ENCODE measurements around the gene POU6F2.

POU6F2 gene

DNA sequence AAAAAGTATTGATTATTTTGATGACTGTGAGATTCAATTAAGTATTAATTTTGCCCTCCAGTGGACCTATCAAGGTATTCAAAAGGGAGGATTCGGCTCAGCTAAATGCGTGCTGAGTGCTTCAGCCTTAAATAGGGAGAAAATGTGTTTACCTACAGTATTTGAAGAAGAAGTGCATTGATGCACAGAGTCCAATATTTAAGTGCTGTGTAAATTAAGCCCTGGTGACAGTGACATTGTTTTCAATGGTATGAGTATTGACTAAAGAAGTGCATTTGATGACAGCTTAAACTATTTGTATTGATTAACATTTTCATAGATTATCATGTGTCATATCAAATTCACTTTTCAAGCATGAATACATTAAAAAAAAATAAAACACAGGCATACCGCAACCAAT, 106.6 kb downstream of the POU6F2 start:
- Histone ChIP-seq H3K9me3 (ENCODE audit: control insufficient read depth, low read length) (no peaks in the 10 kb centered on the region), H3K36me3 (ENCODE audit: control insufficient read depth, insufficient read depth, low read length) (no peaks in the 10 kb centered on the region), H3K27ac (ENCODE audit: insufficient read depth, low read depth, low read length, poor library complexity, severe bottlenecking) (no peak overlapping the region), H3K4me1 (ENCODE audit: control insufficient read depth, insufficient read depth, low read length) (peaks cover 10% of the 10 kb centered on the region), H3K27me3 (ENCODE audit: control insufficient read depth, insufficient read depth, low read length, poor library complexity, severe bottlenecking) (no peaks in the 10 kb centered on the region), H3K4me3 (ENCODE audit: insufficient read depth, low read depth, low read length) (no peak overlapping the region)
- 91 to 94% methylated on average over 3 of the region's 3 CpGs for WGBS, 2 experiments

- Histone ChIP-seq H3K4me1 (ENCODE audit: control insufficient read depth, insufficient read depth, low read length) (peaks cover 18% of the 10 kb centered on the region), H3K27ac (ENCODE audit: insufficient read depth, low read depth, low read length, poor library complexity, severe bottlenecking) (peak overlapping the region; percentile 58), H3K9me3 (ENCODE audit: control insufficient read depth, low read length) (no peaks in the 10 kb centered on the region), H3K36me3 (ENCODE audit: control insufficient read depth, insufficient read depth, low read length) (no peaks in the 10 kb centered on the region), H3K27me3 (ENCODE audit: control insufficient read depth, insufficient read depth, low read length, poor library complexity, severe bottlenecking) (no peaks in the 10 kb centered on the region), H3K4me3 (ENCODE audit: insufficient read depth, low read depth, low read length) (peak overlapping the region; percentile 15)
- 4 to 8% methylated on average over 3 to 4 of the region's 5 CpGs for WGBS, 2 experiments
These were observed 107.5 kb downstream of the POU6F2 start for GRCh38 chr7:39085189-39085588.

- H3K27me3 ChIP-seq (ENCODE audit: control insufficient read depth, insufficient read depth, low read length, poor library complexity, severe bottlenecking): no peaks in the 10 kb centered on the region
- peak overlapping the region; percentile 15 for H3K4me3 ChIP-seq (ENCODE audit: insufficient read depth, low read depth, low read length)
- whole genome bisulfite sequencing, 2 experiments: 11 to 16% methylated on average over 11 of the region's 11 CpGs
- H3K27ac ChIP-seq (ENCODE audit: insufficient read depth, low read depth, low read length, poor library complexity, severe bottlenecking): peak overlapping the region; percentile 58
- H3K36me3 ChIP-seq (ENCODE audit: control insufficient read depth, insufficient read depth, low read length): no peaks in the 10 kb centered on the region
- no peaks in the 10 kb centered on the region for H3K9me3 ChIP-seq (ENCODE audit: control insufficient read depth, low read length)
- H3K4me1 ChIP-seq (ENCODE audit: control insufficient read depth, insufficient read depth, low read length): peaks cover 20% of the 10 kb centered on the region
These were observed 107.9 kb downstream of the POU6F2 start for GRCh38 chr7:39085590-39086049.

DNA sequence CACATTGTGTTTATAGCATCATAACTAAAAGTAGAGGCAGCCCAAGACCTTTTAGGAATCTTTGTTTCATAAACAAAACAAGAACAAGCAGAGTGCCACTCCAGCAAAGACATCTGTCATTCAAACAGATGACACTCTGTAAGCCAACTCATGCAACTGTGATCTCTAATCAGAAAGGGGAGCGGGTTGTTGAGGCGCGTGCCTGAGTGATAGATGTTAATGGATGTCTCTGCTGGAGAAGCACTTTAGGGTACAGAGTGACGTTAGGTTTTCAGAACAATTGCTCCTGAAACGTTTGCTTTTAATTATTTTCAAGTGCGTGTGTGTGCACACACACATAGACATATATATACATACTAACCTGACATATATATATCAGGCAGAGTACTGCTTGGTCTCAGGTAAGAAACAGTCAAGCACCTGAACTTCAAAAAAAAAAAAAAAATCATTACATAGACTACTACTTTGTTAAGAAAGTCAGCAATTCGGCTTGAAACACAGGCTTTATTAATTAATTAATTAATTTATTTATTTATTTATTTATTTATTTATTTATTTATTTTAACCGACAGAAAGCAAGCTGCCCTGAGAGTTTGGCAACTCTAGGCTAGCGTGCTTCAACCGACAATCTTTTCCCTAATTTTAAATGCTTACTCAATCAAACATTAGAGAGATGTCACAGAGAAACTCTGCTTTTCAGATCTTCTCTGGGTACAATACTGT, 109.1 kb downstream of the POU6F2 start:
- Histone ChIP-seq H3K4me3 (ENCODE audit: insufficient read depth, low read depth, low read length) (no peak overlapping the region), H3K9me3 (ENCODE audit: control insufficient read depth, low read length) (no peaks in the 10 kb centered on the region), H3K4me1 (ENCODE audit: control insufficient read depth, insufficient read depth, low read length) (peaks cover 20% of the 10 kb centered on the region), H3K36me3 (ENCODE audit: control insufficient read depth, insufficient read depth, low read length) (no peaks in the 10 kb centered on the region), H3K27ac (ENCODE audit: insufficient read depth, low read depth, low read length, poor library complexity, severe bottlenecking) (no peak overlapping the region), H3K27me3 (ENCODE audit: control insufficient read depth, insufficient read depth, low read length, poor library complexity, severe bottlenecking) (no peaks in the 10 kb centered on the region)
- 73 to 85% methylated on average over 9 of the region's 10 CpGs for WGBS, 2 experiments

DNA sequence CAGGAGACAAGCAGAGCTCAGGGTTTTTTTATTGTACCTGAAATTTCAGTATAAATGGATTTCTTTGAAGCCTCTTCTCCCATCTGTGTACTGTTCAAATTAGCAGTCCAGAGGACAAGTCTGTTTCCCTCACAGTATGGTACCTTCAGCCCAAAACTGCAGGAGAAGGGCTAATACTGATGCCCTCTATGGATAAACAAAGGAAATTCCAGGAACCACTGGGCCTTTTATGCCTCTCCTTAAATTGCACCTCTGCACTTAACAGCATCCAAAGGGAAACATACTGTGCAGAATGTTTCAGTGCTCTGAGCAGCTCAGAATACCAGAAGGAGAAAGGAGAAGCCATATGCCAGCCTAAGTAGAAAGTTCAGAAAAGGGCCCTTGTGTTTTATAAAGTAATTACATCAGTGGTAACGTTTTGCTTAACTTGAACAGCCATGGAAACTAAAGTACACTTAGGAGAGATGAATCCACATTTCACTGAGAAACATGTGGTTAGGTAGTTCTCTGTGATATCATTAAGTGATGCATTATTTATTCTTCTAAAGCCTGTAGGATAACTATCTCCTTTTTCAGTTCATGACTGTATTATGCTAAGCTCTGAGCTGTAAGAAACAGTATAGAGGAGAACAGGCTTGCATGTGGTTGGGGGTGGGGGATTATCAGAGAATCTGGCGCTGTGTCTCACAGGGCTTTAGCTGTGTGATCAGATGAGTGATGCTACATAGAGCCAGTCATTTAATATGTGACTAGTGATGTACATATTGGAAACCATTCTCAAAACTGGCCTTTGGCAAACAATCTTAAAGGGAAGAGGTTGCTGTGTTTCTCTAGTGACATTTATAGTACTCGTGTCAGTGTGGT, 111.3 kb downstream of the POU6F2 start:
- no peaks in the 10 kb centered on the region for H3K36me3 ChIP-seq (ENCODE audit: control insufficient read depth, insufficient read depth, low read length)
- H3K27ac ChIP-seq (ENCODE audit: insufficient read depth, low read depth, low read length, poor library complexity, severe bottlenecking): no peak overlapping the region
- H3K27me3 ChIP-seq (ENCODE audit: control insufficient read depth, insufficient read depth, low read length, poor library complexity, severe bottlenecking): no peaks in the 10 kb centered on the region
- H3K4me3 ChIP-seq (ENCODE audit: insufficient read depth, low read depth, low read length): no peak overlapping the region
- H3K9me3 ChIP-seq (ENCODE audit: control insufficient read depth, low read length): no peaks in the 10 kb centered on the region
- WGBS, 2 experiments: 81 to 84% methylated on average over 3 of the region's 3 CpGs
- peaks cover 20% of the 10 kb centered on the region for H3K4me1 ChIP-seq (ENCODE audit: control insufficient read depth, insufficient read depth, low read length)

DNA sequence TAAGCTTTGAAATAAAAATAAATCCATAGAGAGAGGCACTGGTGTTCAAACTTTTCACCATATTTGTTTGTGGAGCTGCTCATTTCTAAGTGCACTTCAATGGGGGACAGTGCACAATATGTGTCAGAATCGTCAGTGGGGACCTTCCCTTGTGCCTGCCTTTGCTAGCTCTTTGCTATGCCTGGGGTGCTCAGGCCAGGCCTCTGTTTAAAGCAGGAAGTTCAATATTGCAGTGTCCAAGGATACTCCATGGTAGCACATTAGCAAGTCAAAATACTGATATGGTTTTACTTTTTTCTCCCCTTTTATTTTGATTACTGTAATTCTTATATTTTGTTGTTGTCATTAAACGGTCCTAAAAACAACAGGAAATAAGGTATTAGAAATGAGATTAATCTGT, 113.4 kb downstream of the POU6F2 start:
- Histone ChIP-seq H3K27ac (ENCODE audit: insufficient read depth, low read depth, low read length, poor library complexity, severe bottlenecking) (no peak overlapping the region), H3K27me3 (ENCODE audit: control insufficient read depth, insufficient read depth, low read length, poor library complexity, severe bottlenecking) (no peaks in the 10 kb centered on the region), H3K4me3 (ENCODE audit: insufficient read depth, low read depth, low read length) (no peak overlapping the region), H3K4me1 (ENCODE audit: control insufficient read depth, insufficient read depth, low read length) (peaks cover 17% of the 10 kb centered on the region), H3K9me3 (ENCODE audit: control insufficient read depth, low read length) (no peaks in the 10 kb centered on the region), H3K36me3 (ENCODE audit: control insufficient read depth, insufficient read depth, low read length) (no peaks in the 10 kb centered on the region)
- WGBS, 2 experiments: 81 to 82% methylated on average over 1 to 2 of the region's 2 CpGs

DNA sequence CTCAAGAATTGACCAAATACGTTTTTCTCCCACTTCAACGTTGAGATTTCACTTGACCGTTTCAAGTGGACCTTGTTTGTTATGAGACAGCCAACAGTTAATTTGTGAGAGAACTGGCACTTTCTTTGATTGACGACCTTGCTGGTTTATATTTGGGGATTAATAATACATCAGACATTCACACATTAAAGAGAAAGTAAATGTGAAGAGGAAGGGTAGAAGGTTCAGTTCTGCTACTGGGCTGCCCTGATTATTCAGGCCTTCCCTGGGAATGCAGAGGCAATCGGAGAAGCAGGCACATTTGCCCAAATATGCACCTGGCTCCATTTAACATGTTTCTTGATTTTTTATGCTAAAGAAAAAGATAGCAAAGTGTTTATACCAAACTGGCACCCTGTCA, 114.1 kb downstream of the POU6F2 start:
- Histone ChIP-seq H3K27ac (ENCODE audit: insufficient read depth, low read depth, low read length, poor library complexity, severe bottlenecking) (no peak overlapping the region), H3K27me3 (ENCODE audit: control insufficient read depth, insufficient read depth, low read length, poor library complexity, severe bottlenecking) (no peaks in the 10 kb centered on the region), H3K4me3 (ENCODE audit: insufficient read depth, low read depth, low read length) (no peak overlapping the region), H3K36me3 (ENCODE audit: control insufficient read depth, insufficient read depth, low read length) (no peaks in the 10 kb centered on the region), H3K9me3 (ENCODE audit: control insufficient read depth, low read length) (no peaks in the 10 kb centered on the region), H3K4me1 (ENCODE audit: control insufficient read depth, insufficient read depth, low read length) (peaks cover 17% of the 10 kb centered on the region)
- 94 to 95% methylated on average over 4 to 5 of the region's 5 CpGs for WGBS, 2 experiments

DNA sequence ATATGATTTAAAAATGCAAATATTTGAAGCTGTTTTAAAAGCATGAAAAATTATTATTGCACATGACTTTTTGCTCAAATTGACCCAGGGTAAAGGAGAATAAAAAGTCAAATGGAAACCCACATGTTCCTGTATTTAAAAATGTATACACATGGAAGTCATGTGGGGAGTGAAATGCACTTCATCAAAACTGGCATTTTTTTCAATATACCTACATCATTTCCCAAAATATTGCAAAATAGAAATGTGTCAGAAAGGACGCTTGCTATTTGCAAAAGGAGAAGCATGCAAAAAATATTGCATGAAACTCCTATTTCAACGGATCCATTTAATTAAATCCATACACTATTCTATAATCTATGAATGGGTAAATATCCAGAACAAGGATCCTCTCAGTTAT, 117.0 kb downstream of the POU6F2 start:
- Histone ChIP-seq H3K27me3 (ENCODE audit: control insufficient read depth, insufficient read depth, low read length, poor library complexity, severe bottlenecking) (no peaks in the 10 kb centered on the region), H3K27ac (ENCODE audit: insufficient read depth, low read depth, low read length, poor library complexity, severe bottlenecking) (no peak overlapping the region), H3K36me3 (ENCODE audit: control insufficient read depth, insufficient read depth, low read length) (no peaks in the 10 kb centered on the region), H3K4me1 (ENCODE audit: control insufficient read depth, insufficient read depth, low read length) (peaks cover 6% of the 10 kb centered on the region), H3K9me3 (ENCODE audit: control insufficient read depth, low read length) (no peaks in the 10 kb centered on the region), H3K4me3 (ENCODE audit: insufficient read depth, low read depth, low read length) (no peak overlapping the region)
- 94 to 100% methylated on average over 1 to 2 of the region's 2 CpGs for WGBS, 2 experiments

GRCh38 chr7:39095875-39096619, 118.3 kb downstream of the POU6F2 start:
- no peaks in the 10 kb centered on the region for H3K36me3 ChIP-seq (ENCODE audit: control insufficient read depth, insufficient read depth, low read length)
- no peak overlapping the region for H3K27ac ChIP-seq (ENCODE audit: insufficient read depth, low read depth, low read length, poor library complexity, severe bottlenecking)
- H3K4me1 ChIP-seq (ENCODE audit: control insufficient read depth, insufficient read depth, low read length): no peaks in the 10 kb centered on the region
- H3K27me3 ChIP-seq (ENCODE audit: control insufficient read depth, insufficient read depth, low read length, poor library complexity, severe bottlenecking): no peaks in the 10 kb centered on the region
- H3K9me3 ChIP-seq (ENCODE audit: control insufficient read depth, low read length): no peaks in the 10 kb centered on the region
- WGBS, 2 experiments: 94 to 96% methylated on average over 7 of the region's 7 CpGs
- H3K4me3 ChIP-seq (ENCODE audit: insufficient read depth, low read depth, low read length): no peak overlapping the region

DNA sequence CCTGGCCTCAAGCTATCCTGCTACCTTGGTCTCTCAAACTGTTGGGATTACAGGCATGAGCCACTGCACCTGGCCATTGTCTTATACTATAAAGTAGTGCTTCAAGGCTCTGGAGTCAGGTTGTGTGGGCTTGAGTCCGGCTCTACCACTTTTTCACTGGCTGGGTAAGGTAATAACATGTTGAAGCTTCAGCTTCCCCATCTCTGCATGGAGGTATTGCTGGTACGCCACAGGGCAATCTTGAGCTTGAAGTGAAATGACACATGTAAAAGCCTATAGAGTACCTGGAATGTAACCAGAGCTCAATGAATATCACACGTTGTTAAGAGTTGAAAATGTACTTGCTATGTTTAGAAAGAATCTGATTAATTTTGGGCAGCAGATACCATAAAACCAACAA, 120.8 kb downstream of the POU6F2 start:
- WGBS, 2 experiments: 93 to 96% methylated on average over 3 of the region's 3 CpGs
- Histone ChIP-seq H3K36me3 (ENCODE audit: control insufficient read depth, insufficient read depth, low read length) (no peaks in the 10 kb centered on the region), H3K9me3 (ENCODE audit: control insufficient read depth, low read length) (no peaks in the 10 kb centered on the region), H3K4me1 (ENCODE audit: control insufficient read depth, insufficient read depth, low read length) (no peaks in the 10 kb centered on the region), H3K4me3 (ENCODE audit: insufficient read depth, low read depth, low read length) (no peak overlapping the region), H3K27me3 (ENCODE audit: control insufficient read depth, insufficient read depth, low read length, poor library complexity, severe bottlenecking) (no peaks in the 10 kb centered on the region), H3K27ac (ENCODE audit: insufficient read depth, low read depth, low read length, poor library complexity, severe bottlenecking) (no peak overlapping the region)
